ENCODE measurements around the gene TOPORS.

Gene TOPORS

DNA sequence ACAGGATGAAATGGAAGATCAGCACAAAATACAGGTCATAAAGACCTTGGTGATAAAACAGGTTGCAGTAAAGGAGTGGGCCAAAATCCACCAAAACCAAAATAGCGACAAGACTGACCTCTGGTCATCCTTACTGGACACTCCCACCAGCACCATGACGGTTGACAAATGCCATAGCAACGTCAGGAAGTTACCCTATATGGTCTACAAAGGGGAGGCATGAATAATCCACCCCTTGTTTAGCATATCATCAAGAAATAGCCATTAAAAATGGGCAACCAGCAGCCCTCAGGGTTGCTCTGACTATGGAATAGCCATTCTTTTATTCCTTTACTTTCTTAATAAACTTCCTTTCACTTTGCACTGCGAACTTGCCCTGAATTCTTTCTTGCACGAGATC lies 26.6 kb upstream of the TOPORS start:
- WGBS = 74% methylated on average over 5 of the region's 5 CpGs
- no peak overlapping the region for H2BK5ac ChIP-seq (ENCODE audit: low read depth, low read length, poor library complexity, severe bottlenecking)
- H3K9ac ChIP-seq (ENCODE audit: low read length) = peak overlapping the region; percentile 41
- no peak overlapping the region for H4K8ac ChIP-seq (ENCODE audit: low read length)
- H3K36me3 ChIP-seq (ENCODE audit: control insufficient read depth in 1 of 2, insufficient read depth in 2 of 2, low read depth in 1 of 2, low read length in 2 of 2) = no peaks in the 10 kb centered on the region
- H3K4me1 ChIP-seq (ENCODE audit: control insufficient read depth, insufficient read depth, low read depth, low read length) = peaks cover 2% of the 10 kb centered on the region
- H3K14ac ChIP-seq (ENCODE audit: low read length in 2 of 2) = no peak overlapping the region
- peak overlapping the region in 1 of 2 experiments; percentile 38 for H3K4me3 ChIP-seq (ENCODE audit: insufficient read depth in 1 of 2, low read depth in 1 of 2, low read length in 2 of 2)
- no peaks in the 10 kb centered on the region for H3K9me3 ChIP-seq (ENCODE audit: control insufficient read depth, low read length)
- H3K27me3 ChIP-seq (ENCODE audit: control insufficient read depth in 1 of 2, insufficient read depth in 1 of 2, low read length in 2 of 2) = peaks cover 0 to 8% of the 10 kb centered on the region in 2 experiments
- no peak overlapping the region for H3K4ac ChIP-seq (ENCODE audit: low read depth in 1 of 2, low read length in 2 of 2)
- H3K4me2 ChIP-seq (ENCODE audit: low read length, poor library complexity, severe bottlenecking) = no peak overlapping the region
- no peak overlapping the region for H3K23ac ChIP-seq (ENCODE audit: low read length in 2 of 2)
- H4K91ac ChIP-seq (ENCODE audit: low read length) = no peak overlapping the region
- H2BK12ac ChIP-seq (ENCODE audit: low read length in 2 of 2) = no peak overlapping the region
- no peak overlapping the region for H3K27ac ChIP-seq (ENCODE audit: low read length, poor library complexity, severe bottlenecking)
- H3K18ac ChIP-seq (ENCODE audit: low read depth in 1 of 2, low read length in 2 of 2) = no peak overlapping the region
- no peak overlapping the region for H2AK5ac ChIP-seq (ENCODE audit: low read length, severe bottlenecking)
- H3K79me1 ChIP-seq (replicated peaks; ENCODE audit: low read length, poor library complexity, severe bottlenecking) = no peaks in the 10 kb centered on the region
- no peak for DNase-seq
- no peak overlapping the region for H2BK120ac ChIP-seq (ENCODE audit: low read depth, low read length)
- no peak overlapping the region for H2BK15ac ChIP-seq (ENCODE audit: low read depth, poor library complexity, severe bottlenecking)
- H2AFZ ChIP-seq (ENCODE audit: low read depth, low read length) = no peak overlapping the region

DNA sequence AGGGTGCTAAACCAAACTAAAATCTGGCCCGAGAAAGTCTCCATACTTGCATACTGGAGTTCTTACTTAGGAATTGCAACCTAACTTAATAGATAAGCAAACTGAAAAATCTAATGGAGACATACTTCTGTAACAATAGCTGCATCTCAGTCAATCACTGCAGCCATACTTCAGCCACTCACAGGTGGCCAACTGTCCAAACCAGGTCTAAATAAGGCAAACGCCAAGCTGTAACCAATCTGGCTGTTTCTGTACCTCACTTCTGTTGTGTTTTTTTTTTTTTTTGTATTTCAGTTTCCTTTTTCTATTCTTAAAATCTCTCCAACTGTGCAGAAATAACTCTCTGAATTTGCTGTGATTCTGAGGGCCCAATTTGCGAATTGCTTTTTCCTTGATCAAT lies 24.9 kb upstream of the TOPORS start:
- H3K9me3 ChIP-seq (ENCODE audit: control insufficient read depth, low read length) = no peaks in the 10 kb centered on the region
- H3K23ac ChIP-seq (ENCODE audit: low read length in 2 of 2) = no peak overlapping the region
- no peak overlapping the region for H3K18ac ChIP-seq (ENCODE audit: low read depth in 1 of 2, low read length in 2 of 2)
- H3K27ac ChIP-seq (ENCODE audit: low read length, poor library complexity, severe bottlenecking) = no peak overlapping the region
- DNase-seq = no peak
- H3K36me3 ChIP-seq (ENCODE audit: control insufficient read depth in 1 of 2, insufficient read depth in 2 of 2, low read depth in 1 of 2, low read length in 2 of 2) = no peaks in the 10 kb centered on the region
- H3K4me1 ChIP-seq (ENCODE audit: control insufficient read depth, insufficient read depth, low read depth, low read length) = peaks cover 2% of the 10 kb centered on the region
- peaks cover 0 to 8% of the 10 kb centered on the region in 2 experiments for H3K27me3 ChIP-seq (ENCODE audit: control insufficient read depth in 1 of 2, insufficient read depth in 1 of 2, low read length in 2 of 2)
- no peak overlapping the region for H3K4me2 ChIP-seq (ENCODE audit: low read length, poor library complexity, severe bottlenecking)
- H2BK5ac ChIP-seq (ENCODE audit: low read depth, low read length, poor library complexity, severe bottlenecking) = no peak overlapping the region
- H2AK5ac ChIP-seq (ENCODE audit: low read length, severe bottlenecking) = no peak overlapping the region
- H3K4ac ChIP-seq (ENCODE audit: low read depth in 1 of 2, low read length in 2 of 2) = no peak overlapping the region
- no peak overlapping the region for H2AFZ ChIP-seq (ENCODE audit: low read depth, low read length)
- 90% methylated on average over 1 of the region's 3 CpGs for WGBS
- no peak overlapping the region for H2BK15ac ChIP-seq (ENCODE audit: low read depth, poor library complexity, severe bottlenecking)
- H2BK12ac ChIP-seq (ENCODE audit: low read length in 2 of 2) = no peak overlapping the region
- no peak overlapping the region for H4K8ac ChIP-seq (ENCODE audit: low read length)
- no peak overlapping the region for H2BK120ac ChIP-seq (ENCODE audit: low read depth, low read length)
- no peaks in the 10 kb centered on the region for H3K79me1 ChIP-seq (replicated peaks; ENCODE audit: low read length, poor library complexity, severe bottlenecking)
- H4K91ac ChIP-seq (ENCODE audit: low read length) = no peak overlapping the region
- no peak overlapping the region for H3K14ac ChIP-seq (ENCODE audit: low read length in 2 of 2)
- H3K4me3 ChIP-seq (ENCODE audit: insufficient read depth in 1 of 2, low read depth in 1 of 2, low read length in 2 of 2) = no peak overlapping the region
- no peak overlapping the region for H3K9ac ChIP-seq (ENCODE audit: low read length)

DNA sequence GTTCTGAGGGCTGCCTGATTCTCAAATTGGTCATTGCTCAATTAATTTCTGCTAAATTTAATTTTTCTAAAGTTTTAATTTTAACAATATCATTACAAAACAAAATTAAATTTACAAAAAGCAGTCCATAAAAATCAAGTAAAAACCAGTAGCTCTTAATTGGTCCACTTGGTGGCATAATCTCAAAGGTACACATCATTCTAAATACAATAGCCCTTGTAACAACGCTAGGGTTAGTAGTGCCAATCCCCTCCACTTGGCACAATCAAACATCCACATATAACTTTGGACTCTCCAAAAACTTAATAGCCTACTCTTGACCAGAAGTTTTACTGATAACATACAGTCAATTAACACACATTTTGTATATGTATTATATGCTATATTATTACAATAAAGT lies 22.5 kb upstream of the TOPORS start:
- H2BK120ac ChIP-seq (ENCODE audit: low read depth, low read length) = no peak overlapping the region
- H3K4me3 ChIP-seq (ENCODE audit: insufficient read depth in 1 of 2, low read depth in 1 of 2, low read length in 2 of 2) = no peak overlapping the region
- H4K91ac ChIP-seq (ENCODE audit: low read length) = no peak overlapping the region
- no peak overlapping the region for H2AFZ ChIP-seq (ENCODE audit: low read depth, low read length)
- H3K79me1 ChIP-seq (replicated peaks; ENCODE audit: low read length, poor library complexity, severe bottlenecking) = peaks cover 5% of the 10 kb centered on the region
- H3K4me2 ChIP-seq (ENCODE audit: low read length, poor library complexity, severe bottlenecking) = no peak overlapping the region
- H3K23ac ChIP-seq (ENCODE audit: low read length in 2 of 2) = no peak overlapping the region
- H2BK15ac ChIP-seq (ENCODE audit: low read depth, poor library complexity, severe bottlenecking) = no peak overlapping the region
- no peak overlapping the region for H2BK12ac ChIP-seq (ENCODE audit: low read length in 2 of 2)
- H3K9ac ChIP-seq (ENCODE audit: low read length) = no peak overlapping the region
- H2BK5ac ChIP-seq (ENCODE audit: low read depth, low read length, poor library complexity, severe bottlenecking) = no peak overlapping the region
- H3K36me3 ChIP-seq (ENCODE audit: control insufficient read depth in 1 of 2, insufficient read depth in 2 of 2, low read depth in 1 of 2, low read length in 2 of 2) = peaks cover 3% of the 10 kb centered on the region in 2 experiments
- no peak overlapping the region for H3K18ac ChIP-seq (ENCODE audit: low read depth in 1 of 2, low read length in 2 of 2)
- no peak overlapping the region for H3K14ac ChIP-seq (ENCODE audit: low read length in 2 of 2)
- peaks cover 1% of the 10 kb centered on the region for H3K4me1 ChIP-seq (ENCODE audit: control insufficient read depth, insufficient read depth, low read depth, low read length)
- WGBS = 89% methylated on average over 1 of the region's 1 CpG
- no peak overlapping the region for H3K27ac ChIP-seq (ENCODE audit: low read length, poor library complexity, severe bottlenecking)
- no peak overlapping the region for H4K8ac ChIP-seq (ENCODE audit: low read length)
- no peak overlapping the region for H3K4ac ChIP-seq (ENCODE audit: low read depth in 1 of 2, low read length in 2 of 2)
- no peak overlapping the region for H2AK5ac ChIP-seq (ENCODE audit: low read length, severe bottlenecking)
- H3K27me3 ChIP-seq (ENCODE audit: control insufficient read depth in 1 of 2, insufficient read depth in 1 of 2, low read length in 2 of 2) = peaks cover 0 to 8% of the 10 kb centered on the region in 2 experiments
- H3K9me3 ChIP-seq (ENCODE audit: control insufficient read depth, low read length) = no peaks in the 10 kb centered on the region
- DNase-seq = no peak

DNA sequence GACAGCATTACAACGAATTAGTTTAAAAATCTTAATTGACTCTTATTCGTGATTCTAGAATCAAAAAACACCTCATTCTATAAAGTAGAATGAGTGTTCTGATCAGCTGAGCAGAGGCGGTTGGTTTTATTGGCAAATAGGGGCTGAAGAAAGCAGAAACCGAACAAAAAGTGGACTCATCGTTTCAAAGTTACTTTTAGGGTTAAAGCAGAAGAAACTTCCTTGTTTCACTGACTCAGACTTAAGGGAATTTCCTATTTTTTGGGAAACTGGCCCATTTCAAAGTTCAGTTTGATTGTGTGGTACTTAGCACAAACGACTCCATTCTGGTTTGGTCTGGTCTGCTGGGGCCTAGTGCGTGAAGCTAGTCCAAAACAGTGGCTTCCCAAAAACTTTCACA lies 21.4 kb upstream of the TOPORS start:
- H3K27ac ChIP-seq (ENCODE audit: low read length, poor library complexity, severe bottlenecking) = no peak overlapping the region
- H3K14ac ChIP-seq (ENCODE audit: low read length in 2 of 2) = no peak overlapping the region
- H3K79me1 ChIP-seq (replicated peaks; ENCODE audit: low read length, poor library complexity, severe bottlenecking) = peaks cover 10% of the 10 kb centered on the region
- H3K9me3 ChIP-seq (ENCODE audit: control insufficient read depth, low read length) = no peaks in the 10 kb centered on the region
- H3K9ac ChIP-seq (ENCODE audit: low read length) = peak overlapping the region; percentile 97
- 95% methylated on average over 5 of the region's 7 CpGs for WGBS
- no peak overlapping the region for H2AFZ ChIP-seq (ENCODE audit: low read depth, low read length)
- H2BK5ac ChIP-seq (ENCODE audit: low read depth, low read length, poor library complexity, severe bottlenecking) = no peak overlapping the region
- H3K36me3 ChIP-seq (ENCODE audit: control insufficient read depth in 1 of 2, insufficient read depth in 2 of 2, low read depth in 1 of 2, low read length in 2 of 2) = peaks cover 3 to 6% of the 10 kb centered on the region in 2 experiments
- H4K91ac ChIP-seq (ENCODE audit: low read length) = no peak overlapping the region
- peaks cover 0 to 7% of the 10 kb centered on the region in 2 experiments for H3K27me3 ChIP-seq (ENCODE audit: control insufficient read depth in 1 of 2, insufficient read depth in 1 of 2, low read length in 2 of 2)
- peaks cover 1% of the 10 kb centered on the region for H3K4me1 ChIP-seq (ENCODE audit: control insufficient read depth, insufficient read depth, low read depth, low read length)
- H2BK15ac ChIP-seq (ENCODE audit: low read depth, poor library complexity, severe bottlenecking) = no peak overlapping the region
- H3K4ac ChIP-seq (ENCODE audit: low read depth in 1 of 2, low read length in 2 of 2) = no peak overlapping the region
- no peak for DNase-seq
- no peak overlapping the region for H3K18ac ChIP-seq (ENCODE audit: low read depth in 1 of 2, low read length in 2 of 2)
- H2BK120ac ChIP-seq (ENCODE audit: low read depth, low read length) = no peak overlapping the region
- H3K4me3 ChIP-seq (ENCODE audit: insufficient read depth in 1 of 2, low read depth in 1 of 2, low read length in 2 of 2) = peak overlapping the region in 1 of 2 experiments; percentile 98
- H2BK12ac ChIP-seq (ENCODE audit: low read length in 2 of 2) = no peak overlapping the region
- H3K23ac ChIP-seq (ENCODE audit: low read length in 2 of 2) = no peak overlapping the region
- no peak overlapping the region for H4K8ac ChIP-seq (ENCODE audit: low read length)
- H2AK5ac ChIP-seq (ENCODE audit: low read length, severe bottlenecking) = no peak overlapping the region
- H3K4me2 ChIP-seq (ENCODE audit: low read length, poor library complexity, severe bottlenecking) = no peak overlapping the region

Data from mesenchymal stem cell (in vitro differentiated cells and primary cell).